ENCODE results near the gene FABP6.

GRCh38 chr5:160285316-160285715 is 56.0 kb downstream of the FABP6 start:
- TF ChIP-seq, protein P1, sequence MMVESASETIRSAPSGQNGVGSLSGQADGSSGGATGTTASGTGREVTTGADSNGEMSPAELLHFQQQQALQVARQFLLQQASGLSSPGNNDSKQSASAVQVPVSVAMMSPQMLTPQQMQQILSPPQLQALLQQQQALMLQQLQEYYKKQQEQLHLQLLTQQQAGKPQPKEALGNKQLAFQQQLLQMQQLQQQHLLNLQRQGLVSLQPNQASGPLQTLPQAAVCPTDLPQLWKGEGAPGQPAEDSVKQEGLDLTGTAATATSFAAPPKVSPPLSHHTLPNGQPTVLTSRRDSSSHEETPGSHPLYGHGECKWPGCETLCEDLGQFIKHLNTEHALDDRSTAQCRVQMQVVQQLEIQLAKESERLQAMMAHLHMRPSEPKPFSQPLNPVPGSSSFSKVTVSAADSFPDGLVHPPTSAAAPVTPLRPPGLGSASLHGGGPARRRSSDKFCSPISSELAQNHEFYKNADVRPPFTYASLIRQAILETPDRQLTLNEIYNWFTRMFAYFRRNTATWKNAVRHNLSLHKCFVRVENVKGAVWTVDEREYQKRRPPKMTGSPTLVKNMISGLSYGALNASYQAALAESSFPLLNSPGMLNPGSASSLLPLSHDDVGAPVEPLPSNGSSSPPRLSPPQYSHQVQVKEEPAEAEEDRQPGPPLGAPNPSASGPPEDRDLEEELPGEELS (CRISPR knock-in tag; IDR thresholded peaks at IDR 0.05), result no peak
- TF ChIP-seq FOXK1 (CRISPR knock-in tag; IDR thresholded peaks at IDR 0.05) (no peak), FOXJ3 (CRISPR knock-in tag; IDR thresholded peaks at IDR 0.05; ENCODE audit: borderline replicate concordance) (no peak), CREB1 (CRISPR knock-in tag; IDR thresholded peaks at IDR 0.05) (no peak), CBFB (CRISPR knock-in tag; IDR thresholded peaks at IDR 0.05; ENCODE audit: low read depth) (no peak), TCF7 (CRISPR knock-in tag; IDR thresholded peaks at IDR 0.05; ENCODE audit: low read depth) (no peak), ESRRA (CRISPR knock-in tag; IDR thresholded peaks at IDR 0.05; ENCODE audit: borderline replicate concordance) (no peak), FOXP1 (CRISPR knock-in tag; IDR thresholded peaks at IDR 0.05; ENCODE audit: borderline replicate concordance) (no peak)
- TF ChIP-seq, protein P2, sequence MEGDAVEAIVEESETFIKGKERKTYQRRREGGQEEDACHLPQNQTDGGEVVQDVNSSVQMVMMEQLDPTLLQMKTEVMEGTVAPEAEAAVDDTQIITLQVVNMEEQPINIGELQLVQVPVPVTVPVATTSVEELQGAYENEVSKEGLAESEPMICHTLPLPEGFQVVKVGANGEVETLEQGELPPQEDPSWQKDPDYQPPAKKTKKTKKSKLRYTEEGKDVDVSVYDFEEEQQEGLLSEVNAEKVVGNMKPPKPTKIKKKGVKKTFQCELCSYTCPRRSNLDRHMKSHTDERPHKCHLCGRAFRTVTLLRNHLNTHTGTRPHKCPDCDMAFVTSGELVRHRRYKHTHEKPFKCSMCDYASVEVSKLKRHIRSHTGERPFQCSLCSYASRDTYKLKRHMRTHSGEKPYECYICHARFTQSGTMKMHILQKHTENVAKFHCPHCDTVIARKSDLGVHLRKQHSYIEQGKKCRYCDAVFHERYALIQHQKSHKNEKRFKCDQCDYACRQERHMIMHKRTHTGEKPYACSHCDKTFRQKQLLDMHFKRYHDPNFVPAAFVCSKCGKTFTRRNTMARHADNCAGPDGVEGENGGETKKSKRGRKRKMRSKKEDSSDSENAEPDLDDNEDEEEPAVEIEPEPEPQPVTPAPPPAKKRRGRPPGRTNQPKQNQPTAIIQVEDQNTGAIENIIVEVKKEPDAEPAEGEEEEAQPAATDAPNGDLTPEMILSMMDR (IDR thresholded peaks at IDR 0.05), result no peak
- TF ChIP-seq, protein P3, sequence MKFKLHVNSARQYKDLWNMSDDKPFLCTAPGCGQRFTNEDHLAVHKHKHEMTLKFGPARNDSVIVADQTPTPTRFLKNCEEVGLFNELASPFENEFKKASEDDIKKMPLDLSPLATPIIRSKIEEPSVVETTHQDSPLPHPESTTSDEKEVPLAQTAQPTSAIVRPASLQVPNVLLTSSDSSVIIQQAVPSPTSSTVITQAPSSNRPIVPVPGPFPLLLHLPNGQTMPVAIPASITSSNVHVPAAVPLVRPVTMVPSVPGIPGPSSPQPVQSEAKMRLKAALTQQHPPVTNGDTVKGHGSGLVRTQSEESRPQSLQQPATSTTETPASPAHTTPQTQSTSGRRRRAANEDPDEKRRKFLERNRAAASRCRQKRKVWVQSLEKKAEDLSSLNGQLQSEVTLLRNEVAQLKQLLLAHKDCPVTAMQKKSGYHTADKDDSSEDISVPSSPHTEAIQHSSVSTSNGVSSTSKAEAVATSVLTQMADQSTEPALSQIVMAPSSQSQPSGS (CRISPR knock-in tag; IDR thresholded peaks at IDR 0.05; ENCODE audit: borderline replicate concordance, low read depth), result no peak
